Subcutaneous preadipocyte (primary cell): ENCODE results near the gene RNF148. TPM values are rescaled to one million over a fixed set of nuclear protein-coding genes. Genes with fewer than 3 reads are reported as not detected.

Experiments used
- small RNA-seq: library from RNA; depleted of rRNA; stranded (forward); fragments of <200 nt; gene quantifications from one replicate; pipeline ENCODE3, GENCODE V24; 2012
- total RNA-seq: library from RNA; depleted of rRNA; stranded (reverse); fragments of >200 nt; gene quantifications from 2 replicates; pipeline ENCODE4 v1.2.3, GENCODE V29; 2012

The RNF148 gene, protein sequence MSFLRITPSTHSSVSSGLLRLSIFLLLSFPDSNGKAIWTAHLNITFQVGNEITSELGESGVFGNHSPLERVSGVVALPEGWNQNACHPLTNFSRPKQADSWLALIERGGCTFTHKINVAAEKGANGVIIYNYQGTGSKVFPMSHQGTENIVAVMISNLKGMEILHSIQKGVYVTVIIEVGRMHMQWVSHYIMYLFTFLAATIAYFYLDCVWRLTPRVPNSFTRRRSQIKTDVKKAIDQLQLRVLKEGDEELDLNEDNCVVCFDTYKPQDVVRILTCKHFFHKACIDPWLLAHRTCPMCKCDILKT
- total RNA-seq = 0.78 and 1.8 TPM in 2 replicates

DNA sequence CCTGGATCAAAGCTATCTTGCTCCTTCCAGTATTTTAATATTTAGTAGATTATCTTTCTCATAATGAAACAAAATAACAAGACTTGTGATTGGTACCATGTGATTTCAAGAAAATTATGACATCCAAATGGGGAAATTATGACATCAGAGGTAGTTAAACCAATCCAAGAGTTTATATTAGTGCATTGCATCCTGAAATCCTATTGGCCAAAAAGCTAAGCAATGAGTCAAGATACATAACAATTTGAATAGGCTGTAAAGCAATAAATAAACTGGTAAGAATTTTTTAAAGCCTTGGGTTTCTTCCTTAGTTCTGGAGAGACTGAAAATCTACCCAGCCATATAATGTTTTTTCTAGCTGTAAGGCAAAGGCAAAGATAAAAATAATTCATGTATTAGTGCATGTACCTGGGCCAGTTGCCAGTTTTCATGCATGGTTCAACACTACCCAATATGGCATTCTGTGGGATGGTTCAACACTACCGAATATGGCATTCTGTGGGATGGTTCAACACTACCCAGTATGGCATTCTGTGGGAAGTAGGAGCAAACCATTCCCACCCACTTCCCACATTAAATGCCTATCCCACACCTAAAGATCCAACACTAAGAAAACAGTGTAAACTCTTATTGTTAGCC, at the start of gene RNF148:
RNF148 (minus strand) TSS at position 51 of the 639 bp plus-strand sequence. CDS start 172 bp downstream, outside the sequence.

DNA sequence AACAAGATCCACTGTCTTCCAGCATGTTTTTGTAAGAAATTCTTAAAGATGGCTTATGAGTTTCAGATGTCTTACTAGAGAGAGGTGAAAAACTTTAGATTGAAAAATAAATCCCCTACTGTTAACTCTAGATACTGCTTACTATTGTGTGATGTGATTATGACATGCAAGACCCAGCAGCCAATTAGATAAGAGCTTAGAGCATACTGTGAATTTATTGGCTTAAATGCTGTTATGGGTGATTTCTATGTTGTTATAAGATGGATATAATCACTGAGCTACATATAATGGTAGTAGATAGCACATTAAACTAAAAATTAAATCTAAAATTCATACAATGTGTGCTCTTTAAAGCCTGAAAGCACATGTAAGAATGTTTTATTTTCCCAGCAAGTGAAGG, 3.7 kb downstream of the RNF148 start, which contains the start of gene RNF133:
RNF133 (minus strand) TSS at position 101 of the 400 bp plus-strand sequence. CDS start 199 bp downstream, outside the sequence.

Small RNA genes lying within 50 kb of the gene (small RNA-seq; reads per million reads assigned to genes)
- not detected for gene AC006463.1

Other genes starting within 250 kb of the RNF148 start
- 0.37 and 0.78 TPM in 2 replicates for gene RNF133, start 3.8 kb downstream of the RNF148 start, total RNA-seq
- gene CADPS2, start 183.5 kb upstream of the RNF148 start, total RNA-seq = 12.5 and 17.2 TPM in 2 replicates